IPS-NIHi11 (cell line): Measurements from ENCODE around the gene CDH13.

Experiments
- DNase-seq: peaks from one replicate; pipeline ENCODE4 v3.0.0; 2012; ENCODE audit warnings: mixed read lengths, low spot score

CDH13 gene

DNA sequence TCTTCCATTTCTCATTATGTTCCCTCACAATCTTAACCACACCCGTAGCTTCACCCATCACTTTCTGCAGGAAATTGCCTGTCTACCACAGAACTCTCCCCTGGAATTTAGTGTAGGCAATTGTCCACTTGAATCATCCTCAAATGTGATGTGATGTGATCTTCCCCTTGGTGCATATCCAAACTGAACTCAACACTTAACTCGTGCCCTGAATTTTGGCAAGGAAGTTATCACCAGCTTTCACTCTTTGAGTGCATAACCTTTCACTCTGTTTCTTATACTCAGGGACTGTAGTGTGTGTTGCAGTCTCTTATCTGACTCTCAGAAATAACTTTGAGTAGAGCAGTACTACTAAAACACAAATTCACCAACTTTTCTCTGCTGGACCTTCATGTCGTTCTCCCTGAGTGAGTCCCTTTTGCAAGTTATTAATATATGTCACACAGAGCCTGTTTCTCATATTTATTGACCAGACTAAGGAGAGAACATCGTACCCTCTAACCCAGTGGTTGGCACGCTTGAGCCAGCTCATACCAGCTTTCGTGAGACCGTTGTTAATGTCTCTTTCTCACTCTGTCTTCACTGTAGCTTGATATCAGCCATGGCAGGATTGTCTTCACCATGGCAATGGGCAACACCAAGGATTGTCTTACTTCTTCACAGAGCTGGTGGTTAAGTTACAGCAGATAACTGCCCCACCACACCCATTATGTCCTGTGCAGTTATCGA lies 622.1 kb downstream of the CDH13 start:
- no peak for DNase-seq

DNA sequence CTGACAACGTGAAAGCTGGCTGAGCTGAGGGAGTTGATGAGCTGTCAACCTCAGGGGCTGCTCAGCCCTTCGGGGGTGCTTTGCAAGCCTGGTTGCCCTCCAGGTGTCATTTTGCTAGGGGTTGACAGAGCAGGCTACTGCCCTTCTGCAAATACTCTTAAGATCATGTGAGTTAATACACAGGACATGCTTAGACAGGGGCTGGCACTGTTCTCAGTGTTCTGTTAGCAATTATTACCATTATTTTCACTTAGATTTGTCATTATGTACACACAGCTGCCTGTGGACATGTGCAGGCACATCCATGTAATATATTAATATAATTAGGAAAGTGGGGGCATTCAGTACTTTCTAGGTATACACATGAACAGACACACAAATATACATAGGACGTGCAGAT lies 626.8 kb downstream of the CDH13 start:
- no peak for DNase-seq

DNA sequence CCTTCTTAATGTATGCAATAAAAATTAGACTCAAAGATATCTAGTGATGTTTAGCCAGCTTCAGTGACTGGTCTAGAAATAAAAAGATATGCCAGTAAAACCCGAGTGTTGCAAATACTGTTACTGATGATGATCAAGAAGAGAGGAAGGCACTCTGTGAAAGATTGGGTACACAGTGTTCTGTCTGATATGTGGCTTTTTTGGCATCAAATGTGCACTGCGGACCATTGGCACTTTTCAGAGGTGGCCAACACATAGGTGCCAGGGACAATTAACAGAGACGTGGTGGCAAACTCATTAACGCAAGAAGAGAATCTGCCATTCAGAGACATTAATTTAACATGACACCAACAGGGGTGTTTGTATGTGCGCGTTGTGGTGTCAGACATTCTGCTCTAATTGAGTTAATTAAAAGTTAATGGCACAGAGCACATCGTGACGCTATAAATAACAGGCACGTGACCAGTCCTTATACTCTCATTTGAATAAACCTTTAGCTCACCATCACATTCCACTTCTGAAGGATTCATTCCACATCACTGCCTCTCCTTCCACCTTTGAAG lies 631.7 kb downstream of the CDH13 start:
- DNase-seq: no peak

DNA sequence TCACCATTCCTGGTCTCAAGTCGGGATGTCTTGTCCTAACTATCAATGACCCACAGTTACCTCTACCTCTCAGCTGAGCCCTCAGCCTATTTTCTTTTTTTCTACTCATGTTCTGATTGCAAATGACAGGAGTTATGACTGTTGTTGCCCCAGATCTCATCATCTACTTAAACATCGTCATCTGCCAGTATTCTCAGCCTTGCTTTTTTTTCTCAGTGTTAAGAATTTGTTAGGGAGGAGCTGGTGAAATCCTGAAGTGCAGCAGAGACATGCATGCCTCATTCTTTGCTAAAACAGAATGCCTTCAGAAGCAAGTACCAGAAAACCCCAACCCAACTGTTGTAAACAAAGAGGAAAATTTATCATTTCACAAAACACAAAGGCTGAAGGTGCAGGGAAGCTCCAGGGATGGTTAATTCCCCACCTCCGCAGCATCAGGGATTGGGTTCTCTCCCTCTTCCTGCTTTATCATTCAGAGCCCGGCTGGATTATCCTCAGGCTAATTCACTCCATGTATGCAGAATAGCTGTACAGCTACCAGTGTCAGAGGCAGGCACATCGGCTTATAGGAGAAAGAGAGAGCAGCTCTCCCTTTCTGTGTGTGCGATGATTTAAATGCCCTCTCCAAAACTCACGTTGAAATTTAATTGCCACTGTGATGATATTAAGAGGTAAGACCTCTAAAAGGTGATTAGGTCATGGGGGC lies 640.2 kb downstream of the CDH13 start:
- no peak for DNase-seq

DNA sequence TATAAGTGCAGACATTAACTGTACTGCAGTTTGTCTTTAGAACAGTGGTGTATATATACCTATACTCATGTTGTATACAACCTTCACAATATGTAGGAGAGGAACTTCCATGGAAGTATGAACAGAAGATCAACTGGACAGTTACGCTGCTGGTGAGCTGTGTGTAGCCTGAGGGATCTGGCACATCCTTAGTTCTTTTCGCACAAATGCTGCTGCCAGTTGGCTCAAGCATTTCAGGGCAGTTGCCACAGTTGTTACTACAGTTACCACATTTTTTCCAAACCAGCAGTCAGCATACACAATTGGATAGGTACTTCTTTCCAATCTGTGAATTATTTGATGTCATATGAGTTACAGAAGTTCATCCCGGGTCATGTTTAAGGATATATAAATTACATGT lies 641.4 kb downstream of the CDH13 start:
- DNase-seq: no peak

DNA sequence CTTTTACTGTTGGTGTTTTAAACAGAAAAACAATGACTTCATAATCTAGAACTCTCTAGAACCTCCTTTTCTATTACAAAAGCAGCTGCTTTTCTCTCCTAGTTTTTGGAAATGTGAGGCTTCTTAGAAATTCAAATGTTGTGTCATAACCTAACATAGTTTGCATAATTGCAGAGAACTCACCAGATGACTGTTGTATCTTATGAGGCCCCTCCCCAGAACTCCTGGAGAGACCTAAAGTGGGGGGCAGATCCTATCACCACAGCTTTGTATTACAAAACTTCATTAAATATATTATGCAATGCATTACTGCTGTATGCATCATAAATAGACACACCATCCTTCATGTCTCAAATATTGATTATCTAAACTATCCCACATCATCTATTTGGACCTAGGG lies 642.3 kb downstream of the CDH13 start:
- DNase-seq: no peak

DNA sequence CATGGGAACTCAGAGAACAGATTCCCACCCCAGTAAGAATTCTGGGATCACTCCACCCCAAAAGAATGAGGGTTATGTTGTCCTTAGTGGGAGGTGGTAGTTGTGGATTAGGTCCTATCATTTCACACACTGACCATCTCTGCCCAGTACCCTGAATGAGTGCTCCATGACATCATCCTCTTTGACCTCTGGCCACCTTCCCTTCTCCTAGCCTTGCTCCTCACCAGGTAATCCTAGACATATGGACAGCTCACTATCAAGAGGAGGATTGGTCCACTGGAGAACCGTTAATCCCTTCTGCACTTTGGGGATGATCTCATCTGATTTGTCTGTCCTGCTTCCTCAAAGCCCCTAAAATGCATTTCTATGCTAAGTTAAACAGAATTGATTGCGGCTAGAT lies 642.8 kb downstream of the CDH13 start:
- DNase-seq: no peak

DNA sequence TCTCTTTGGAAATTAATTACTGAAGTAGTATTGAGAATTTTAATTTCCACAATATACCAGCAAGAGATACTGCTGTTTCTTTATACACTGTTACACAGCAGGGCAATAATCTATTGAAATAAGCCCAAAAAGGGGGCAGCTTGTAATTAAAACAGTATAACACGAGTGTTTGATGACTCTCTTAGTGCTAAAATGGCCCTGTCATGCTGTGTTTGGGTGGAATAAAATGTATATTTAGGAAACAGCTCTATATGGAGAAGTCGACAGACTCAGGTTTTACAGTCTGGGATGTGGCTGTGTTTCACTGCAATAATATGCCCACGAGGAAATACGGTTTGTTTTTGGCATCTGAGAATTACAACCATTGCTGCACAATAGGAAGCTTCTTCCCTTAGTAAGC lies 643.3 kb downstream of the CDH13 start:
- DNase-seq: no peak

DNA sequence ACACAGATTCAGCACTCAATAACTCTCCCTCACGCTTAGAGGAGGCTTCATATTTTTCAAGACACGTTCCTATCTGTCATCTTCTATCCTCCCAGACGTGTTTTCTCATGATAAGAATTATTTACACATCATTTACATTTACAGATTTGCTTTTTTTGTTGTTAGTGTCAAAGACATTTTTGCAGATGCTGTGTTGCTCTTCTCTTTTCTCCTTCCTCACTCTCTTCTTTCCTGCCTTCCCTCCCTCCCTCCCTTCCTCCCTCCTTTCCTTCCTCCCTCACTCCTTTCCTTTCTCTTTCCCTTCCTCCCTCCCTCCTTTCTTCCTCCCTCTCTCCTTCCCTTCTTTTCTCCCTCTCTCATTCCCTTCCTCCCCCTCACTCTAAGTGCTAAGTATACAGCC lies 643.9 kb downstream of the CDH13 start:
- DNase-seq: no peak

DNA sequence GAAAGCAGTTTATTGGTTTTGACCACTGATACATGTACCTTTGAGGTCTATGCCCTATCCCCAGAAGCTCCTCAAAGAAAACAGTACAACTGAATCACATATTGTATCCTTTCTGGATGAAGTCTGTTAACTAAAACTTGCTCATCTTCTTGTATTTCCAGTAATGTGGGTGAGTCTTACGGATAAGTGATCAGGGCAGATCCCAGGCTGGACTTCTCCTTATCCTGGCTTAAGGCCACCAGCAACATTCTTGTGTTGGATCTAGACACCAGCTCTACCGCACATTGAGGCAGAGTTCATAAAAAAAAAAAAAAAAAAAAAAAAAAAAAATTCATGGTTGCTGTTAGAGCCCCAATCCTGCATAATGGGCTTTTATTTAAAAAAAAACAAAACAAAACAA lies 644.4 kb downstream of the CDH13 start:
- DNase-seq: no peak

DNA sequence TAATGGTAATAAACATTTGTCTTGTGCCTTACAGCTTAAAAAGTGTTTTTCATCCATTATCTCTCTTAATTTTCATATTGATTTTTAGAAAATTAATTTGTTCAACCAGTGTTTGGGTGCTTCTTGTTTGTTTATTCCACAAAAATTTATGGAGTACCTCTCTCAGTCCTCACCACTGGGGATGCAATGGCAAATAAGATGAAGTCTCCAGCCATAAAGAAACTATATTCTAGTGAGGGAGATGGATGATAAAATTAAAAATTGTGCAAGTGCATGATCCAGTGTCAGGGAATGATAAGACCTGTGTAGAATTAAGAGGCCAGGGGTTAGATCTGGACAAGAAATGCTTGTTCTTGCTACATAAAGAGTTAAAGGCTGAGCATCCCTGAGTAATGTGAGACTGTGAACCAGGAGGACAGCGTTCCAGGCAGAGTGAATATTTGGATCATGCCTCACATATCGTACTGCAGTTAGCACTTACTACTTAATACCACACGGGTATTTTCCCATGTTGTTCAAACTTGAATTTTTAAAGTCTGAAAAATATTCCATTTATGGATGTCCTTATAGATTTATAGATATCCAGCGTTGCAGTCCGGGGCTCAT lies 645.3 kb downstream of the CDH13 start:
- DNase-seq: no peak

DNA sequence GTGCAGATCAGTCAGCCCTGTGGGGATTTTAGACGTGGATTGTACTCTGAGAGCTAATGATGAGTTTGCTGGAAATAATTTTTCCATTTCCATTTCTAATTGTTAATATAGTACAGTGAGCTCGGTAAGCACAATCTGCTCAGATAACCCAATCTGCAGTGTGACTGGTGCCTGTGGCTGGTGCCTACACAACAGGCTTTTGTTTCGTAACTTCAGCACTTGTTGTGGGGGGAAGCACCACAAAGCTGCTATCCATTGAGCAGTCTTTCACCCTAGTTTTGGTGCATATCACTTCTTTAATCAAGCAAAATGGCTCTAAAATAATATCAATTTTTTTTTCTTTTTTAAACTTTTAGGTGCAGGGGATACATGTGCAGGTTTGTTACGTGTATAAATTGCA lies 646.1 kb downstream of the CDH13 start:
- DNase-seq: no peak

DNA sequence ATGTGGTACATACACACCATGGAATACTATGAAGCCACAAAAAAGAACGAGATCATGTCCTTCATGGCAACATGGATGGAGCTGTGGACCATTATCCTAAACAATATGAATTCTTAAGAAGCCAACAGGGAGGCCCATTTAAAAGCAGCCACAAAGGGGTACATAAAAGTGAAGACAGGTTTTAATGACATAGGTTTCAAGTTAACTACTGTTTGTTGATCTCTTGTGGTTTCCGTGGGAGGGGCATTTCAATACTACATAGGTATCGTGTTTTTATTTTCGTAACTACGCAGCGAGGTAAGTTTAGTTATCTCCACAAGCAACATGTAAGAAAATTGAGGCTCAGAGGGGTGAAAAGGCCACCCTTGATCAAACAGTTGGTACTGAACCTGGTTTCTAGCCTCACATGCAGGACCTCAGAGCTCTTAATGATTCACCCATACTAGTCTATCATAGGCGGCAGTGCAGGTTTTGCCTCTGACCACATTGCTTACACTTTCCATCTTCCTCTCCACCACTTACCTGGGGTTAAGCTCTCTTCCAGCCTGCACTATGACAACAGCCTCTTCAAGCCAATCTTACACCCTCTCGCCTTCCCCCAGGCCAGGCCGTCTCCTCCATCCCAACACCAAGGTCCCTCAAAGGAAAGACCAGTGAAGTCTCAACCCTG lies 646.9 kb downstream of the CDH13 start:
- no peak for DNase-seq

DNA sequence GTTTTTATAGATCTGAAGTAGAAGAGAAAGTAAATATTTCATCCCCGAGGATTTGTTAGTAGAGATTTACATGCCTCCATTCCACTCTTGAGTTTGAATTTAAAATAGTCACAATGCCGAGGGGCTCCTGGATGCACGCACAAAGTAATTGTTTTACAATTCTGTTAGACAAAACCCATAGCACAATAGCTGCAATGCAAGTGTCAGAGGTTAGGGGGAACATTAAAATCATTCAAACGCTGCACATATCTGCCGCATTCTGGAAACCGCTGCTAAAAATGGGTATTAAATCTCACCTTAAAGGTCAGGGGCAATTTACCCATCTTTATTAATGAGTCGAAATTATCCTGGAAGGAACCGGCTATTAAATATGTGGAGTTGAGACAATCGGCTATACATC lies 652.5 kb downstream of the CDH13 start:
- no peak for DNase-seq

DNA sequence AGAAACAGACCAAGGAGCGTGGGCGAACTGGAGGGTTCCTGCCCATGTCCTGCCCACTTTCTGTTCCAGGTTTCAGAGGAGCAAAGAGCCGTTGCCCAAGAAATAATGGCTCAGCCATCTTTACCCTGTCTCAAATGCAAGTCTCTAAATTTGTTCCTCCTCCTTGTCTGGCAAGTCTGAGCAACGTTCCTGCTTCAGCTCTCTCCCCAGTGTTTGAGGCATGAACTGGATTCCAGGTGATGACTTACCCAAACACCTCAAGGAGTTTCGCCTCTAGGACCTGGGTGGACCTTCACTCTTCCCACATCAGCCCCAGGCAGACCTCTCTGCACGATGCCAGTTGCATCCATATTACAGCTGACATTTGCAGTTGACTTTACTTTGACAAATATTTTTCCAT lies 659.2 kb downstream of the CDH13 start:
- no peak for DNase-seq

DNA sequence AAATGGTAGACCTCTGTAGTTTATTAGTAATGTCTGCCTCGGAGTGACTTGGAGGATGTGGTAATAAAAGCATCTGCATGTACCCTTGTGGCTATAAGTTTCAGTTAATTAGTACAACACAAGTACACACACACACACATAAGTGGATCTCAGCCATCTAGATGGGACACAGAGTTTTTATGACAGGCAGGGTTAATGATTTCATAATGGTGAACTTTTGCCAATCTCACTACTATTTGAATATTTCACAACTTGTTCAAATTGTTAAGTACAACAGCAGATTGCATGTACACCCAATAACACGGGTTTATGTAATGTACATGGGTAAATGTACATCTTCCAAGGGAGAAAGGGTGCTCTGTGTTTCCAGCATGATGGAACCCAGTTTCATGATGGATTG lies 669.7 kb downstream of the CDH13 start:
- no peak for DNase-seq

DNA sequence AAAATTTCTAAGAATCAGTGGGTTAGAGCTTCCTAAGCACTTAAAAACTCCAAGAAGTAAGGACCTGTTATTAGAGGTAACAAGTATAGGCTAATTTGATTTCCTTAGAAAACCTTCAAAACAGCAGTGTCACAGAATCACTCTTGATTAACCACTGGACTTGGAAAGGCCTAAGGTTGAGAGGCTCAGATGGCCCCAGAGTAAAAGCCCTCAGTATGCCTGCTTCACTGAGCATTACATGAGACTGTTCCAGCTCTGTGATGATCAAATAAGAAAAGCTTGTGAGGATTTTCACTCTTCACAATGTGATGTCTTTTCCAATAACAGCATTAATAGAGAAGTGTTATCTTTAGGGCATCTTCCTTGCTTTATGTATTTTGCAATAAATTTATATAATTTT lies 671.8 kb downstream of the CDH13 start:
- DNase-seq: no peak

DNA sequence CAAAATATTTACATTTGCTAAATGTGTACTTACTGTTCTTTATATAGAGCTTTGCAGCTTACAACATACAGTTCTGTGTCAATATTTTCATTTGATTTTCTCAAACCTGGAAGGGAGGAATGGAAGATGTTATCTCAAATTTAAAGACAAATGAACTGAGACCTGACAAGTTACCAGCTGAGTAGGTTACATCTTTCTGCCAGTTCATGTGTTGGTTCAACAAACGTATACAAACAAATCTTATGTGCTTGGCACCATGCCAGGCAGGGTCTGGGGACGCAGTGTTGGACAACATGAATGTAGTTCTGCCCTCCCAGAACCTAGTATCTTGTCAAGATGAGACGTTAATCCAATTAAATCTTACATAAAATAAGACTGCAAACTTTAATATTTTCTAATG lies 673.6 kb downstream of the CDH13 start:
- no peak for DNase-seq

DNA sequence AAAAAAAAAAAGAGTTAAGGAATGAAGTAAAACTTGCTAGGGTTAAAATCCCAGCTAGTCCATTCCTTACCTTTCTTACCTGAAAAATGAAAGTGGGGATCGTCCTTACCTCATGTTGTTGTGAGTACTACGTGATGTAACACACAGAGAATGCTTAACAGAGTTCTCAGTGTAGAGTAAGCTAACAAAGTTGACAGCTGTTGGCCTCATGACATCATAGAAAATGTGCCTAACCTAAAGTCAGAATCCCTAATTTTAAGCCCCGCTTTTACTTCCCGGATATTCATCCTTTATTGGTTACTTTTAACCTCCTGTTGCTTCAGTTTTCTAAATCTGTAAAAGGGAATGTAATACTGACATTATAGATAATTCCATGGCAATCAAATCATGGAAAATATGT lies 675.2 kb downstream of the CDH13 start:
- no peak for DNase-seq

DNA sequence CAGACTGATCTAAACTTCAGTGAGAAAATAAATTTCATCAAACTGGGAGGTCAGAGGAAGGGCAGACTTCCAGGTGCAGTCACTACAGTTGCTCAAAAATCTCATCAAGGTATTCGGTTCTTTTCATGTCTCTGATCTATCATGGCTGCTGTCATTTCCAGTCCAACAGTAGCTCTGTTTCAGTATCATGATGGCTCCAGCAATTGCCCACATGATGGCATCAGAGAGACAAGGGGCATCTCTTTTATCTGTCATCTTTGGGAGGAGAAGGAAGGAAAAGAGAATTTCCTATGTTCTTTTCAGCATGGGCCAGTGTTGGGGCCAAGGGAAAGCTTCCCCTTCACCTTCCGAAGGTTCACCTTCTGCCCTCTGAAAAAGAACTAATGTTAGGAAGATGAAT lies 676.1 kb downstream of the CDH13 start:
- DNase-seq: no peak

DNA sequence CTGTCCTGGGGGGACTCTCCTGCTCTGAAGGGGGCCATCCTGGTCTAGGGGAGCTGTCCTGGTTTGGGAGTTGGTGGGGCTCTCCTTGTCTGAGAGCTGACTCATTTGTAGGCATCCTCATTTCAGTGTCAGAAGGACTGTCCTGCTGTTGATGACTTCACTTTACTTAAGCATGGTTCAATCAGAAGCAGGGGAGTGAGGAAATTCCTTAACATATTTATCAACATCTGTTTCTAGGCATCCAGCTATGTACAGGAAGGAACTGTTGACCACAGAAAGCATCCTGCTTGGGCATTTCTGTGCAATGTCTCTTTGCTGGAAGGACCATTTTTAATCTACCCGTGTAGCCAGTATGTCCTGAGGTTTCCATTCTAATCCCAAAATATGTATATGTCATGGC lies 678.3 kb downstream of the CDH13 start:
- DNase-seq: no peak

DNA sequence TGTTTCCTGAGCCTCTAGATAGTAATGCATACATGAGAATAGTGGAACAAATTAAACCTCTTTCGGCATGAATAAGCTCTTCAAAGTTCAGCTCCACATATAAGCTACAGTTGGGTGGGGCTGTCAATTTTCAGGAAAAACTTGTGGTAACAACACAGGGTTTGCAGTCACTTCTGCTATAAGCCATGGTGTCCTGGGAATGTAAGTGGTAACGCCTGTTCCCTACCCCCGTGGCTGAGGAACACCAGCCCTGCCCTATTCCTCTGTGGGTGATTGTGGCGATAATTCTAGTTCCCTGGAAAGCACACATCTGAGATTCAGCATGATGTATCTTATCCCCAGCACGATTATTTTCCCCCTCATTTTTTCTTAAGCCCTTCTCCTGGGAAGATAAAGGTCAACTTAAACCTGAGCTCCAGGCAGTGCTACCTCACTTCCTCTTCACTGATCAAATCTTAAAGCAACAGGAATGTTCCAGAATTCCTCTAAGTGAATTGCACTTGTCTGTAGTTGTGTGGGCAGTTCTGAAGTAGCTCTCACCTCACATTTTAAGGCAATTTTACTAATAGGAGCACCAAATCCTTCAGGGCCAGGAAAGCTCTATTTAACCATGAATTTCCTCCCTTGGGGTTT lies 680.3 kb downstream of the CDH13 start:
- no peak for DNase-seq
